ENCODE results near the gene APCDD1L.

The APCDD1L gene

GRCh38 chr20:58470336-58471192, 44.6 kb downstream of the APCDD1L start:
- Mint-ChIP-seq H3K27ac (no peak overlapping the region), H3K9me3 (no peaks in the 10 kb centered on the region), H3K4me3 (no peak overlapping the region), H3K27me3 (no peaks in the 10 kb centered on the region), H3K4me1 (no peaks in the 10 kb centered on the region), H3K36me3 (no peaks in the 10 kb centered on the region)

GRCh38 chr20:58469616-58470015, 45.6 kb downstream of the APCDD1L start:
- H3K4me3 Mint-ChIP-seq, result no peak overlapping the region
- no peaks in the 10 kb centered on the region for H3K4me1 Mint-ChIP-seq
- no peaks in the 10 kb centered on the region for H3K36me3 Mint-ChIP-seq
- H3K9me3 Mint-ChIP-seq, result no peaks in the 10 kb centered on the region
- no peaks in the 10 kb centered on the region for H3K27me3 Mint-ChIP-seq
- H3K27ac Mint-ChIP-seq, result no peak overlapping the region

GRCh38 chr20:58467572-58468527, 47.3 kb downstream of the APCDD1L start:
- H3K27ac Mint-ChIP-seq, result no peak overlapping the region
- no peaks in the 10 kb centered on the region for H3K36me3 Mint-ChIP-seq
- no peaks in the 10 kb centered on the region for H3K9me3 Mint-ChIP-seq
- no peaks in the 10 kb centered on the region for H3K27me3 Mint-ChIP-seq
- no peaks in the 10 kb centered on the region for H3K4me1 Mint-ChIP-seq
- no peak overlapping the region for H3K4me3 Mint-ChIP-seq

- H3K27me3 Mint-ChIP-seq, result no peaks in the 10 kb centered on the region
- no peak overlapping the region for H3K27ac Mint-ChIP-seq
- no peak overlapping the region for H3K4me3 Mint-ChIP-seq
- H3K36me3 Mint-ChIP-seq, result no peaks in the 10 kb centered on the region
- H3K9me3 Mint-ChIP-seq, result no peaks in the 10 kb centered on the region
- no peaks in the 10 kb centered on the region for H3K4me1 Mint-ChIP-seq
Measured at GRCh38 chr20:58466729-58467571, 48.2 kb downstream of the APCDD1L start.

GRCh38 chr20:58466095-58466708, 49.0 kb downstream of the APCDD1L start:
- H3K36me3 Mint-ChIP-seq, result no peaks in the 10 kb centered on the region
- no peaks in the 10 kb centered on the region for H3K27me3 Mint-ChIP-seq
- H3K4me3 Mint-ChIP-seq, result no peak overlapping the region
- H3K27ac Mint-ChIP-seq, result no peak overlapping the region
- no peaks in the 10 kb centered on the region for H3K4me1 Mint-ChIP-seq
- H3K9me3 Mint-ChIP-seq, result no peaks in the 10 kb centered on the region

- Mint-ChIP-seq H3K36me3 (no peaks in the 10 kb centered on the region), H3K4me1 (no peaks in the 10 kb centered on the region), H3K27ac (no peak overlapping the region), H3K27me3 (no peaks in the 10 kb centered on the region), H3K9me3 (no peaks in the 10 kb centered on the region), H3K4me3 (no peak overlapping the region)
Measured at GRCh38 chr20:58464838-58465237, 50.4 kb downstream of the APCDD1L start.

- Mint-ChIP-seq H3K36me3 (no peaks in the 10 kb centered on the region), H3K4me1 (no peaks in the 10 kb centered on the region), H3K27me3 (no peaks in the 10 kb centered on the region), H3K4me3 (no peak overlapping the region), H3K9me3 (no peaks in the 10 kb centered on the region), H3K27ac (no peak overlapping the region)
Measured at GRCh38 chr20:58463256-58463655, 51.9 kb downstream of the APCDD1L start.

GRCh38 chr20:58461899-58462298, 53.3 kb downstream of the APCDD1L start:
- Mint-ChIP-seq H3K9me3 (no peaks in the 10 kb centered on the region), H3K4me1 (no peaks in the 10 kb centered on the region), H3K4me3 (no peak overlapping the region), H3K27ac (no peak overlapping the region), H3K36me3 (peaks cover 2% of the 10 kb centered on the region), H3K27me3 (no peaks in the 10 kb centered on the region)

- H3K4me3 Mint-ChIP-seq, result no peak overlapping the region
- H3K4me1 Mint-ChIP-seq, result no peaks in the 10 kb centered on the region
- peaks cover 2% of the 10 kb centered on the region for H3K36me3 Mint-ChIP-seq
- no peak overlapping the region for H3K27ac Mint-ChIP-seq
- H3K9me3 Mint-ChIP-seq, result no peaks in the 10 kb centered on the region
- H3K27me3 Mint-ChIP-seq, result no peaks in the 10 kb centered on the region
Measured at GRCh38 chr20:58461104-58461503, 54.1 kb downstream of the APCDD1L start.

- Mint-ChIP-seq H3K27ac (no peak overlapping the region), H3K9me3 (no peaks in the 10 kb centered on the region), H3K4me3 (no peak overlapping the region), H3K4me1 (no peaks in the 10 kb centered on the region), H3K36me3 (peaks cover 7% of the 10 kb centered on the region), H3K27me3 (no peaks in the 10 kb centered on the region)
Measured at GRCh38 chr20:58459058-58459750, 56.0 kb downstream of the APCDD1L start.

- H3K27ac Mint-ChIP-seq, result no peak overlapping the region
- no peak overlapping the region for H3K4me3 Mint-ChIP-seq
- H3K4me1 Mint-ChIP-seq, result peaks cover 3% of the 10 kb centered on the region
- H3K9me3 Mint-ChIP-seq, result no peaks in the 10 kb centered on the region
- no peaks in the 10 kb centered on the region for H3K27me3 Mint-ChIP-seq
- H3K36me3 Mint-ChIP-seq, result peaks cover 7% of the 10 kb centered on the region
Measured at GRCh38 chr20:58458342-58459057, 56.7 kb downstream of the APCDD1L start.

- no peaks in the 10 kb centered on the region for H3K9me3 Mint-ChIP-seq
- H3K4me1 Mint-ChIP-seq, result peaks cover 3% of the 10 kb centered on the region
- peaks cover 7% of the 10 kb centered on the region for H3K36me3 Mint-ChIP-seq
- H3K27ac Mint-ChIP-seq, result no peak overlapping the region
- H3K27me3 Mint-ChIP-seq, result no peaks in the 10 kb centered on the region
- H3K4me3 Mint-ChIP-seq, result no peak overlapping the region
Measured at GRCh38 chr20:58457083-58457695, 58.0 kb downstream of the APCDD1L start.

- no peak overlapping the region for H3K4me3 Mint-ChIP-seq
Measured at GRCh38 chr20:58454460-58454859, 60.7 kb downstream of the APCDD1L start.

GRCh38 chr20:58453391-58453790, 61.8 kb downstream of the APCDD1L start:
- Mint-ChIP-seq H3K9me3 (no peaks in the 10 kb centered on the region), H3K27me3 (no peaks in the 10 kb centered on the region), H3K4me3 (no peak overlapping the region), H3K4me1 (peaks cover 3% of the 10 kb centered on the region), H3K36me3 (peaks cover 11% of the 10 kb centered on the region), H3K27ac (no peak overlapping the region)

More at GRCh38 chr20:58454460-58454859, 60.7 kb downstream of the APCDD1L start:
- Mint-ChIP-seq H3K4me1 (peaks cover 3% of the 10 kb centered on the region), H3K9me3 (no peaks in the 10 kb centered on the region), H3K27ac (no peak overlapping the region), H3K27me3 (no peaks in the 10 kb centered on the region), H3K36me3 (peaks cover 11% of the 10 kb centered on the region)
